ENCODE results near the gene GNMT. TPM values are rescaled to one million over a fixed set of nuclear protein-coding genes. Genes with fewer than 3 reads are reported as not detected.

Gene GNMT
- total and polyA plus RNA-seq, 9 of the 15 experiments (the other 6 are each of a cell fraction or from before 2014, with no cell fraction given) = 0.11 to 0.29 (median 0.15) TPM; not detected in 6

GRCh38 chr6:42933205-42933604 lies 27.3 kb upstream of the GNMT start:
- H3K4me3 ChIP-seq = no peak overlapping the region
- in situ Hi-C loops (cut with MboI) = no loop called here
- CTCF ChIA-PET (ENCODE audit: low intra/inter-chr PET ratio) = no interaction called here
- H3K4me2 ChIP-seq (ENCODE audit: insufficient read depth, low read length) = no peak overlapping the region
- intact Hi-C loops (cut with micrococcal nuclease) = no loop called here
- WGBS (ENCODE audit: insufficient coverage, low coverage, missing lambda C conversion rate) = 42% methylated on average over 3 of the region's 3 CpGs
- POLR2A ChIA-PET = interaction anchor here (0.6 to 1.6 kb wide), 3 partner anchors 13 to 696 kb away, joined by 3 to 4 read pairs (median 4); partner anchors contain the start of gene GTPBP2
- H3K36me3 ChIP-seq (ENCODE audit: control insufficient read depth, insufficient read depth, low read length) = peaks cover 62% of the 10 kb centered on the region
- no peaks in the 10 kb centered on the region for H3K27me3 ChIP-seq (ENCODE audit: control insufficient read depth in 2 of 2, insufficient read depth in 2 of 2, low read length in 2 of 2)
- ATAC-seq (no peak), DNase-seq (ENCODE audit: extremely low read depth in 1 of 4, low spot score in 3 of 4) (no peak), FAIRE-seq (no peak)
- TF ChIP-seq CEBPB (tag; IDR thresholded peaks at IDR 0.05) (peak; percentile 76), MITF (IDR thresholded peaks at IDR 0.05) (no peak), ZNF239 (CRISPR knock-in tag; IDR thresholded peaks at IDR 0.05) (no peak), FOXA3 (CRISPR knock-in tag; conservative IDR thresholded peaks at IDR 0.05 in 1 of 2, IDR thresholded peaks at IDR 0.05 in 1 of 2) (0 out of 4 replicates have a peak, but pooled peaks of 1 of the 2 experiments have one; percentile 26), FOXP1 (CRISPR knock-in tag; IDR thresholded peaks at IDR 0.05) (no peak), TBP (optimal IDR thresholded peaks at IDR 0.05; ENCODE audit: low read depth, low read length) (peak; percentile 61)
- peaks cover 14 to 18% of the 10 kb centered on the region in 2 experiments; a peak in 4 of 5 replicates for H3K4me1 ChIP-seq (replicated peaks in 1 of 2; ENCODE audit: control insufficient read depth in 2 of 2, insufficient read depth in 2 of 2, low read length in 2 of 2)
- H3K79me2 ChIP-seq (ENCODE audit: control insufficient read depth, insufficient read depth, low read length) = peaks cover 43% of the 10 kb centered on the region
- no peak overlapping the region for H2AFZ ChIP-seq (ENCODE audit: low read depth, low read length)
- H3K9me1 ChIP-seq (ENCODE audit: control insufficient read depth, insufficient read depth, low read length) = no peaks in the 10 kb centered on the region
- no peak overlapping the region for H3K9ac ChIP-seq (ENCODE audit: insufficient read depth in 1 of 2, low read depth in 2 of 2, low read length in 2 of 2)
- no peak overlapping the region for H3K27ac ChIP-seq (ENCODE audit: extremely low read depth, low read depth, low read length)
- BruUV-seq (replicated peaks) = no TSS peak
- no peaks in the 10 kb centered on the region for H3K9me3 ChIP-seq (replicated peaks; ENCODE audit: control insufficient read depth, insufficient read depth, low read depth, low read length)
- no peaks in the 10 kb centered on the region; the same call in 1 of the 2 replicates for H4K20me1 ChIP-seq (replicated peaks; ENCODE audit: control insufficient read depth, insufficient read depth, low read length)

Measured in K562 (cell line).